Stimulated activated CD4-positive, alpha-beta T cell treated with anti-CD3 and anti-CD28 coated beads, Interleukin-4, amount 100 ng/mL, for 4 hours (primary cell): ENCODE measurements around the gene ZNF547.

Experiments used
- DNase-seq, 2 experiments: peaks; one replicate each; pipeline ENCODE4 v3.0.0-alpha.2; 2020

ZNF547 gene

GRCh38 chr19:57376151-57376550 is 12.8 kb downstream of the ZNF547 start:
- DNase-seq = no peak

- DNase-seq = no peak
Observed at GRCh38 chr19:57377498-57378146, 14.3 kb downstream of the ZNF547 start.

GRCh38 chr19:57380923-57381322 is 17.6 kb downstream of the ZNF547 start:
- DNase-seq = no peak

- no peak for DNase-seq
Observed at GRCh38 chr19:57382806-57383488, 19.6 kb downstream of the ZNF547 start.

GRCh38 chr19:57389194-57389729 is 25.9 kb downstream of the ZNF547 start:
- no peak for DNase-seq

GRCh38 chr19:57389730-57390598 is 26.6 kb downstream of the ZNF547 start, which contains the start of gene ZNF548:
TSS of gene ZNF548 (plus strand) at chr19:57389854. CDS start at chr19:57390100, 246 bp downstream.
- peak; percentile 92 to 98 for DNase-seq

GRCh38 chr19:57395710-57396109 is 32.4 kb downstream of the ZNF547 start:
- no peak for DNase-seq

- no peak for DNase-seq
Observed at GRCh38 chr19:57398868-57399267, 35.5 kb downstream of the ZNF547 start.

GRCh38 chr19:57403737-57404563 is 40.6 kb downstream of the ZNF547 start:
- DNase-seq = no peak

- DNase-seq = peak; percentile 61 to 68
Observed at GRCh38 chr19:57406516-57407123, 43.3 kb downstream of the ZNF547 start.

GRCh38 chr19:57410877-57411671 is 47.7 kb downstream of the ZNF547 start, which contains the start of gene ZNF17:
TSS of gene ZNF17 (plus strand) at chr19:57411161. CDS start at chr19:57413616, 2,455 bp downstream.
- DNase-seq = peak; percentile 89 to 93

- no peak for DNase-seq
Observed at GRCh38 chr19:57419439-57419838, 56.1 kb downstream of the ZNF547 start.

- DNase-seq = no peak
Observed at GRCh38 chr19:57421037-57421436, 57.7 kb downstream of the ZNF547 start.
